ENCODE results near the gene DNAI2. TPM values are rescaled to one million over a fixed set of nuclear protein-coding genes. Genes with fewer than 3 reads are reported as not detected.

Gene DNAI2
- total RNA-seq, 1 donor from 2014 or later, result not detected

- no peak for TF ChIP-seq CTCF (IDR thresholded peaks at IDR 0.05; ENCODE audit: unreplicated experiment)
- H3K9me3 Mint-ChIP-seq (ENCODE audit: low read depth), result peaks cover 2% of the 10 kb centered on the region
- peaks cover 9% of the 10 kb centered on the region for H3K4me1 Mint-ChIP-seq (ENCODE audit: low read depth)
- H3K27ac Mint-ChIP-seq, result no peak overlapping the region
- peaks cover 15% of the 10 kb centered on the region for H3K27me3 Mint-ChIP-seq
- no peak overlapping the region for H3K4me3 Mint-ChIP-seq (ENCODE audit: low read depth)
- no peaks in the 10 kb centered on the region for H3K36me3 Mint-ChIP-seq (ENCODE audit: insufficient read depth)
- no peak for DNase-seq (ENCODE audit: low spot score, unreplicated experiment)
These were observed 24.7 kb downstream of the DNAI2 start for GRCh38 chr17:74298778-74299177.

GRCh38 chr17:74299226-74300009 is 25.4 kb downstream of the DNAI2 start:
- Mint-ChIP-seq H3K36me3 (ENCODE audit: insufficient read depth) (no peaks in the 10 kb centered on the region), H3K27me3 (peaks cover 15% of the 10 kb centered on the region), H3K27ac (no peak overlapping the region), H3K4me3 (ENCODE audit: low read depth) (no peak overlapping the region), H3K4me1 (ENCODE audit: low read depth) (peaks cover 9% of the 10 kb centered on the region), H3K9me3 (ENCODE audit: low read depth) (peaks cover 2% of the 10 kb centered on the region)
- no peak for TF ChIP-seq CTCF (IDR thresholded peaks at IDR 0.05; ENCODE audit: unreplicated experiment)
- DNase-seq (ENCODE audit: low spot score, unreplicated experiment), result no peak

GRCh38 chr17:74303305-74303704 is 29.3 kb downstream of the DNAI2 start:
- no peak overlapping the region for H3K27ac Mint-ChIP-seq
- no peaks in the 10 kb centered on the region for H3K9me3 Mint-ChIP-seq (ENCODE audit: low read depth)
- no peaks in the 10 kb centered on the region for H3K36me3 Mint-ChIP-seq (ENCODE audit: insufficient read depth)

GRCh38 chr17:74304184-74304583 is 30.1 kb downstream of the DNAI2 start:
- no peak for TF ChIP-seq CTCF (IDR thresholded peaks at IDR 0.05; ENCODE audit: unreplicated experiment)
- no peaks in the 10 kb centered on the region for H3K9me3 Mint-ChIP-seq (ENCODE audit: low read depth)
- no peak overlapping the region for H3K27ac Mint-ChIP-seq
- H3K4me3 Mint-ChIP-seq (ENCODE audit: low read depth), result no peak overlapping the region
- H3K4me1 Mint-ChIP-seq (ENCODE audit: low read depth), result no peaks in the 10 kb centered on the region
- no peaks in the 10 kb centered on the region for H3K36me3 Mint-ChIP-seq (ENCODE audit: insufficient read depth)
- H3K27me3 Mint-ChIP-seq, result peaks cover 13% of the 10 kb centered on the region
- no peak for DNase-seq (ENCODE audit: low spot score, unreplicated experiment)

More at GRCh38 chr17:74303305-74303704, 29.3 kb downstream of the DNAI2 start:
- Mint-ChIP-seq H3K4me1 (ENCODE audit: low read depth) (no peaks in the 10 kb centered on the region), H3K4me3 (ENCODE audit: low read depth) (no peak overlapping the region), H3K27me3 (peaks cover 14% of the 10 kb centered on the region)
- no peak for DNase-seq (ENCODE audit: low spot score, unreplicated experiment)
- no peak for TF ChIP-seq CTCF (IDR thresholded peaks at IDR 0.05; ENCODE audit: unreplicated experiment)

- no peak for DNase-seq (ENCODE audit: low spot score, unreplicated experiment)
- no peak overlapping the region for H3K27ac Mint-ChIP-seq
- H3K4me1 Mint-ChIP-seq (ENCODE audit: low read depth), result no peaks in the 10 kb centered on the region
- no peaks in the 10 kb centered on the region for H3K36me3 Mint-ChIP-seq (ENCODE audit: insufficient read depth)
- no peak overlapping the region for H3K4me3 Mint-ChIP-seq (ENCODE audit: low read depth)
- peak; percentile 23 for TF ChIP-seq CTCF (IDR thresholded peaks at IDR 0.05; ENCODE audit: unreplicated experiment)
- H3K27me3 Mint-ChIP-seq, result peaks cover 8% of the 10 kb centered on the region
- no peaks in the 10 kb centered on the region for H3K9me3 Mint-ChIP-seq (ENCODE audit: low read depth)
These were observed 32.0 kb downstream of the DNAI2 start for GRCh38 chr17:74305865-74306654.
